HEK293 (cell line): ENCODE data around the gene PKM.

Experiments
- BCL6B ChIP-seq: fragments of 450-650 bp; formaldehyde crosslinking; IDR thresholded peaks from 2 replicates; pipeline ENCODE4 v1.5.1; 2017; ENCODE audit warnings: missing biosample characterization, missing genetic modification characterization
- GFI1B ChIP-seq: fragments of 450-650 bp; formaldehyde crosslinking; IDR thresholded peaks from 2 replicates; pipeline ENCODE4 v1.5.1; 2016; ENCODE audit warnings: missing biosample characterization, missing genetic modification characterization
- GLIS2 ChIP-seq: fragments of 450-650 bp; formaldehyde crosslinking; IDR thresholded peaks from 2 replicates; pipeline ENCODE4 v1.5.1; 2016; ENCODE audit warnings: missing biosample characterization, missing genetic modification characterization
- HOXD13 ChIP-seq: sonication (generic); formaldehyde crosslinking; IDR thresholded peaks from 2 replicates; pipeline ENCODE4 v1.8.0; 2022; ENCODE audit warnings: missing genetic modification reagents, borderline replicate concordance
- PRDM4 ChIP-seq: fragments of 450-650 bp; formaldehyde crosslinking; IDR thresholded peaks from 2 replicates; pipeline ENCODE4 v1.5.1; 2017; ENCODE audit warnings: missing biosample characterization, missing genetic modification characterization
- RBAK ChIP-seq: fragments of 450-650 bp; formaldehyde crosslinking; IDR thresholded peaks from 2 replicates; pipeline ENCODE4 v1.5.1; 2016; ENCODE audit warnings: missing biosample characterization, missing genetic modification characterization
- TCF7L2 ChIP-seq: IDR thresholded peaks from 2 replicates; pipeline ENCODE4 v1.6.1; 2011; ENCODE audit warnings: low read depth, mild to moderate bottlenecking, inconsistent platforms, low read length, moderate library complexity, borderline replicate concordance
- TSHZ1 ChIP-seq: fragments of 450-650 bp; formaldehyde crosslinking; IDR thresholded peaks from 2 replicates; pipeline ENCODE4 v1.5.1; 2016; ENCODE audit warnings: missing biosample characterization, missing genetic modification characterization, borderline replicate concordance
- ZBTB49 ChIP-seq: fragments of 450-650 bp; formaldehyde crosslinking; IDR thresholded peaks from 2 replicates; pipeline ENCODE4 v1.5.1; 2016; ENCODE audit warnings: missing biosample characterization, missing genetic modification characterization, low read depth
- ZBTB7A ChIP-seq: fragments of 450-650 bp; formaldehyde crosslinking; IDR thresholded peaks from 2 replicates; pipeline ENCODE4 v1.5.1; 2016; ENCODE audit warnings: low read depth, missing biosample characterization, missing genetic modification characterization
- ZFP37 ChIP-seq: fragments of 450-650 bp; formaldehyde crosslinking; IDR thresholded peaks from 2 replicates; pipeline ENCODE4 v1.5.1; 2016; ENCODE audit warnings: missing biosample characterization, missing genetic modification characterization
- ZNF133 ChIP-seq: fragments of 450-650 bp; formaldehyde crosslinking; IDR thresholded peaks from 2 replicates; pipeline ENCODE4 v1.5.1; 2016; ENCODE audit warnings: missing biosample characterization, missing genetic modification characterization
- ZNF146 ChIP-seq: fragments of 450-650 bp; formaldehyde crosslinking; IDR thresholded peaks from 2 replicates; pipeline ENCODE4 v1.5.1; 2016; ENCODE audit warnings: missing biosample characterization, missing genetic modification characterization
- ZNF174 ChIP-seq: fragments of 450-650 bp; formaldehyde crosslinking; IDR thresholded peaks from 2 replicates; pipeline ENCODE4 v1.5.0; 2017; ENCODE audit warnings: missing biosample characterization, mild to moderate bottlenecking, missing genetic modification characterization
- ZNF23 ChIP-seq: fragments of 450-650 bp; formaldehyde crosslinking; IDR thresholded peaks from 2 replicates; pipeline ENCODE4 v1.5.1; 2016; ENCODE audit warnings: missing biosample characterization, missing genetic modification characterization, borderline replicate concordance
- ZNF292 ChIP-seq: fragments of 450-650 bp; formaldehyde crosslinking; IDR thresholded peaks from 2 replicates; pipeline ENCODE4 v1.5.1; 2016; ENCODE audit warnings: low read depth, missing biosample characterization, missing genetic modification characterization, borderline replicate concordance
- ZNF37A ChIP-seq: fragments of 450-650 bp; IDR thresholded peaks from 2 replicates; pipeline ENCODE4 v1.5.1; 2018; ENCODE audit warnings: missing biosample characterization, missing genetic modification characterization
- ZNF391 ChIP-seq: fragments of 450-650 bp; formaldehyde crosslinking; IDR thresholded peaks from 2 replicates; pipeline ENCODE4 v1.5.1; 2016; ENCODE audit warnings: low read depth, missing biosample characterization, missing genetic modification characterization, borderline replicate concordance
- ZNF449 ChIP-seq: fragments of 450-650 bp; formaldehyde crosslinking; IDR thresholded peaks from 2 replicates; pipeline ENCODE4 v1.5.1; 2017; ENCODE audit warnings: missing biosample characterization, mild to moderate bottlenecking, missing genetic modification characterization, moderate library complexity
- ZNF48 ChIP-seq: fragments of 450-650 bp; formaldehyde crosslinking; IDR thresholded peaks from 2 replicates; pipeline ENCODE4 v1.5.1; 2016; ENCODE audit warnings: missing biosample characterization, missing genetic modification characterization
- ZNF514 ChIP-seq: fragments of 450-650 bp; formaldehyde crosslinking; IDR thresholded peaks from 2 replicates; pipeline ENCODE4 v1.5.1; 2016; ENCODE audit warnings: missing biosample characterization, missing genetic modification characterization
- ZNF548 ChIP-seq: fragments of 450-650 bp; formaldehyde crosslinking; IDR thresholded peaks from 2 replicates; pipeline ENCODE4 v1.5.1; 2016; ENCODE audit warnings: missing biosample characterization, missing genetic modification characterization
- ZNF561 ChIP-seq: fragments of 450-650 bp; IDR thresholded peaks from 2 replicates; pipeline ENCODE4 v1.5.1; 2018; ENCODE audit warnings: missing biosample characterization, missing genetic modification characterization, borderline replicate concordance
- ZNF76 ChIP-seq: fragments of 450-650 bp; formaldehyde crosslinking; IDR thresholded peaks from 2 replicates; pipeline ENCODE4; 2016; ENCODE audit warnings: low read depth, missing biosample characterization, missing genetic modification characterization, borderline replicate concordance
- ZNF791 ChIP-seq: fragments of 450-650 bp; formaldehyde crosslinking; IDR thresholded peaks from 2 replicates; pipeline ENCODE4 v1.5.1; 2016; ENCODE audit warnings: missing biosample characterization, missing genetic modification characterization
- ZNF792 ChIP-seq: fragments of 450-650 bp; formaldehyde crosslinking; IDR thresholded peaks from 2 replicates; pipeline ENCODE4 v1.5.1; 2016; ENCODE audit warnings: missing biosample characterization, missing genetic modification characterization
- ZNF837 ChIP-seq: fragments of 450-650 bp; formaldehyde crosslinking; IDR thresholded peaks from 2 replicates; pipeline ENCODE4 v1.5.1; 2016; ENCODE audit warnings: missing biosample characterization, missing genetic modification characterization
- ZSCAN16 ChIP-seq: fragments of 450-650 bp; formaldehyde crosslinking; IDR thresholded peaks from 2 replicates; pipeline ENCODE4 v1.5.1; 2016; ENCODE audit warnings: missing biosample characterization, missing genetic modification characterization

PKM gene

GRCh38 chr15:72230197-72231065, 559 bp downstream of the PKM start (continued):
- no peak for TF ChIP-seq ZNF174 (tag by site-specific recombination)
- TF ChIP-seq GFI1B (tag by site-specific recombination), result peak; percentile 87
- no peak for TF ChIP-seq TCF7L2
- peak; percentile 72; the same call in 1 of the 2 replicates for TF ChIP-seq ZSCAN16 (tag by site-specific recombination)
- TF ChIP-seq PRDM4 (tag by site-specific recombination), result peak; percentile 79
- peak; percentile 62 for TF ChIP-seq ZNF76 (tag by site-specific recombination)
- TF ChIP-seq ZNF133, result peak; percentile 8; the same call in 1 of the 2 replicates
- TF ChIP-seq ZNF792 (tag by site-specific recombination), result peak; percentile 92
- 0 out of 2 replicates have a peak, but pooled peaks have one; percentile 52 for TF ChIP-seq HOXD13
- peak; percentile 98 for TF ChIP-seq GLIS2 (tag by site-specific recombination)
- 0 out of 2 replicates have a peak, but pooled peaks have one; percentile 20 for TF ChIP-seq ZNF23 (tag by site-specific recombination)
- peak; percentile 12; the same call in 1 of the 2 replicates for TF ChIP-seq ZBTB49 (tag by site-specific recombination)
- peak; percentile 65; the same call in 1 of the 2 replicates for TF ChIP-seq TSHZ1 (tag by site-specific recombination)
- TF ChIP-seq ZNF837 (tag by site-specific recombination), result peak; percentile 85; the same call in 1 of the 2 replicates
- peak; percentile 94 for TF ChIP-seq ZBTB7A (tag by site-specific recombination)
- TF ChIP-seq RBAK (tag by site-specific recombination), result peak; percentile 71; the same call in 1 of the 2 replicates
- TF ChIP-seq ZNF449 (tag by site-specific recombination), result peak; percentile 75
- TF ChIP-seq ZNF391 (tag by site-specific recombination), result peak; percentile 95; the same call in 1 of the 2 replicates
- no peak for TF ChIP-seq ZNF292 (tag by site-specific recombination)
- TF ChIP-seq ZNF37A (tag by site-specific recombination), result 0 out of 2 replicates have a peak, but pooled peaks have one; percentile 14
- TF ChIP-seq ZNF48, result no peak
- no peak for TF ChIP-seq ZNF514
- TF ChIP-seq ZNF146 (tag by site-specific recombination), result no peak
- no peak for TF ChIP-seq BCL6B
- no peak; the same call in 1 of the 2 replicates for TF ChIP-seq ZNF548
- TF ChIP-seq ZNF791 (tag by site-specific recombination), result no peak
- TF ChIP-seq ZFP37 (tag by site-specific recombination), result peak; percentile 97
- peak; percentile 94 for TF ChIP-seq ZNF561
